Suprapubic skin (tissue), 4 donors: ENCODE data around the gene AGT.

Experiments used
- CTCF ChIP-seq, 2 donors: fragments of 200-600 bp in 1 of 2; fragments of 450-650 bp in 1 of 2; sonication (generic) in 1 of 2; IDR thresholded peaks; one replicate each; pipeline ENCODE4 v1.5.1; 2016 to 2019; ENCODE audit warnings: antibody characterized with exemption in 2 of 2, mild to moderate bottlenecking in 1 of 2, moderate library complexity in 1 of 2
- POLR2A ChIP-seq, 2 donors: fragments of 450-650 bp; IDR thresholded peaks; one replicate each; pipeline ENCODE4 v1.6.1; 2017; ENCODE audit warnings: antibody characterized with exemption in 2 of 2, mild to moderate bottlenecking in 2 of 2, moderate library complexity in 2 of 2
- POLR2AphosphoS5 ChIP-seq, 3 donors: sonication (generic); formaldehyde crosslinking; IDR thresholded peaks; one replicate each; pipeline ENCODE4 v1.6.1; 2017; ENCODE audit warnings: antibody characterized with exemption in 3 of 3

GRCh38 chr1:230701434-230701833 lies 12.5 kb downstream of the AGT start:
- TF ChIP-seq POLR2AphosphoS5 (IDR thresholded peaks at IDR 0.05) (no peak), POLR2A (IDR thresholded peaks at IDR 0.05) (no peak), CTCF (IDR thresholded peaks at IDR 0.05) (no peak)
